DMS 273 treated with DMSO at 0.1 percent for 48 hours (cell line): Measurements from ENCODE around the gene STX18.
"Not testable (repeated sequence)": the region's sequence is repeated elsewhere in the genome, so short reads cannot be mapped to it uniquely, and the experiment has no call there.

ENCODE experiments used
- DNase-seq: peaks from one replicate; lab custom pipeline; 2025; lab: John Stamatoyannopoulos, UW

STX18 gene

DNA sequence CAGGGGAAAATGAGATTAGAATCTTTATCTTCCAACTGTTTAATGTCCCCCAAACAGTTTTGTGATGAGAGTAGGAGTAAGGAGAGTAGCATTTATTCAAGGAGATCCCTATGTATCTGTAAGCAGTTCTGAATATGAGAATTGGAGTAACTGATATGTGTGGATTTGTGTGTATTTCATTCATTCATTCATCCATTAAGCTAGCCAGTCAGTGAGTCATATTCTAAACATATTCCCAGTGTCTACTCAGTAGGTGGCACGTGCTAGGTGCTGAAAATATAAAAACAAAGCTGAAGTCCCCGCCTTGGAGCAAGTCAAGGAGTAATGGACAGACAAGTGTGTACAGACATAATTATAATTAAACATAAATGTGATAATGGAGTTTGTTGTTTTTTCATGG lies 12.4 kb upstream of the STX18 start:
- DNase-seq = no peak

DNA sequence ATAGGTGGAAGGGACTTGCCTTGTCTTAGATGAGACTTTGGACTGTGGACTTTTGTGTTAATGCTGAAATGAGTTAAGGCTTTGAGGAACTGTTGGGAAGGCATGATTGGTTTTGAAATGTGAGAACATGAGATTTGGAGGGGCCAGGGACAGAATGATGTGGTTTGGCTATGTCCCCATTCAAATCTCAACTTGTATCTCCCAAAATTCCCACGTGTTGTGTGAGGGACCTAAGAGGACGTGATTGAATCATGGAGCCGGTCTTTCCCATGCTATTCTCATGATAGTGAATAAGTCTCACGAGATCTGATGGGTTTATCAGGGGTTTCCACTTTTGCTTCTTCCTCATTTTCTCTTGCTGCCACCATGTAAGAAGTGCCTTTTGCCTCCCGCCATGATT lies 10.2 kb upstream of the STX18 start:
- not testable (repeated sequence) for DNase-seq

DNA sequence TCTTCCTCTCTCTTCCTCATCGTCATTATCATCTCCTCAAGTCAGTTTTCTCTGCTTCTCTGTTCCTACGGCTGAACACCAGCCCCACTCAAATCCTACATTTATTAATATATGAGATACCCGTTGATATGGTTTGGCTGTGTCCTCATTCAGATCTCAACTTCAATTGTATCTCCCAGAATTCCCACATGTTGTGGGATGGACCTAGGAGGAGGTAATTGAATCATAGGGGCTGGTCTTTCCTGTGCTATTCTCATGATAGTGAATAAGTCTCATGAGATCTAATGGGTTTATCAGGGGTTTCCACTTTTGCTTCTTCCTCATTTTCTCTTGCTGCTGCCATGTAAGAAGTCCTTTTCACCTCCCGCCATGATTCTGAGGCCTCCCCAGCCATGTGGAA lies 8.3 kb upstream of the STX18 start:
- DNase-seq = not testable (repeated sequence)

DNA sequence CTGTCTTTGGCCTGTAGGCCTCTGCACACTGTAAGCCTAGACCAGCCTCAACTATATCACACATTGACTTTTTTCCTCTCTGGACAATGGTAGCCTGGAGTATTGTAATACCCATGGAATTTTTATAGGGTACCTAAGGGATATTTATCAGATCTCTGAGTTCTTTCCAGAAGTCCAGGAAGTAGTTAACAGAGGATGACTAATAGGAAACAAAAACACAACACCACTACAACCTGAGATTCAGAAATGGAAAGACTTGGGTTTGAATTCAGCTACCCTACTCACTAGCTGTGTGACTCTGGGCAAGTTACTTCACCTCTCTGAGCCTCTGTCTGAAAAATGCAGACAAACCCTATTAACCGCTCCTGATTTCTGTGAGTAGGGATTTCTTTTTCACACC lies 7.7 kb upstream of the STX18 start:
- DNase-seq = no peak

DNA sequence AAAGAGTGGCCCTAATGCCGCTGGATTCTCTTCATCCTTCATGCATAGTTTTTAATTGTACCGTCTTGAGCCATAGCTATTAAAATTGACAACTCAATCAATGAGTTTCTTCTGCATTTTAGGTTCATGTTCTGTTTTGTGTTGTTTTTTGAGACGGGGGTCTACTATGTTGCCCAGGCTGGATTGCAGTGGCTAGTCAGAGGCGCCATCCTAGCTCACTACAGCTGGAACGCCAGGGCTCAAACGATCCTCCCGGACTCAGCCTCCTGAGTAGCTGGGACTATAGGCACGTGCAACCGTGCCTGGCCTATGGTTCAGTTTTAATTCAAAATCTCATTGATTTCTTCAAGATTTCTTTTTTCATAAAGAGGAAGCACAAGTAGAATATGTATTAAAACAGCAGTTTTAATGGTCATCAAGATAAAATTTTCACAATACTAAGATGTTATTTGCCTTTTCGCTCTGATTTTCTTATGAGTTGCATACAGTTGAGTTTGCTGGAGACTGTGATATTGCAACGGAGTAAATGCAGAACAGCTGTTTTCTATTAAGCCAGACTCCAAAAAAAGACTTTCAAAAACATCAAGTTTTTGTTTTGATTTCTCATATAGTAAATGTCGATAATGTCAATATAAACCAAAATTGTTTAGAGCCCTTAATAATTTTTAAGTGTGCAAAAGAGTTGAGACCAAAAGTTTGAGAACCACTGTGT lies 1.1 kb upstream of the STX18 start:
- no peak for DNase-seq

DNA sequence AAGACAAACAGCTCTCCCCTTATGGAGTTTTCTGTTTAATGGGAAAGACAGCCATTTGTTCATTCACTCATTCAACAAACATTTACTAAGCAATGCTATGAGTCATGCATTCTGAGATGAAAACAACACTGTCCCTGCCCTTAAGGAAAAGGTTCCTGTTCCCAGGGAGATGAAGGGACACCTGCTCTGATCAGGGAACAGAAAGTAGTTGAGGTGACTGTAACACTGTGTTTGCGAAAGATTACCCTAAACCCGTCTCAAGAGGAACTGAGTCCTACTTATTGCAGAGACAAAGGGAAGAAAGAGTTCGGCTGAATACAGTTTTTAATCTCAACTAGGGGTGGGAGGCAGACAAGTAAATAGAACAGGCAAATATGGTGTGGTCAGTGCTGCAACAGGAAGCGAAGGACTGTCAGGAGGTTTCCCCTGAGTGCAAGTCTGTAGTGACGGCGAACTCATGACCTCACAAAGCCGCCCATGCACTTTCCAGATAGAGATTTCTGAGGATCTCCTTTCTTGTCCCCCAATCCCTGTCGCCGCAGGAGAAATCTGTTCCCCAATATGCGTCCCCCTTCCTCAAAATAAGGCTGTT lies 712 bp downstream of the STX18 start:
- no peak for DNase-seq

DNA sequence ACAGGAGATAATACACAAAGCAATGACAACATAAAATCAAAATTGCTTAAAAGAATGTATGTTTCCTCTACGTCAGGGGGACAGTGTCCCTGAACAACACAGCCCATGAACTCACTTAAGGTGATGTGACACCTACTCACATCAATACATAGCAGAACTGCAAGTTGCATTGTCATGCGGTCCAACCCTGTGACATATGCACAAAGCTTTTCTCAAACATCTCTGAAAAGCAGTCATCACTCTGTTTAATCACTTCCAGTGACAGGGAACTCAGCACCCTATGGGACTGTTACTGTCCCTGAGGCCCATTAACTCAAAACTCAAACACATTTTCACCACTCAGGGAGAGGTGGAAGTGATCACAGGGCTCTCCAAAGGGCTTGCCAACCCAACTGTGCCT lies 2.4 kb downstream of the STX18 start:
- no peak for DNase-seq

DNA sequence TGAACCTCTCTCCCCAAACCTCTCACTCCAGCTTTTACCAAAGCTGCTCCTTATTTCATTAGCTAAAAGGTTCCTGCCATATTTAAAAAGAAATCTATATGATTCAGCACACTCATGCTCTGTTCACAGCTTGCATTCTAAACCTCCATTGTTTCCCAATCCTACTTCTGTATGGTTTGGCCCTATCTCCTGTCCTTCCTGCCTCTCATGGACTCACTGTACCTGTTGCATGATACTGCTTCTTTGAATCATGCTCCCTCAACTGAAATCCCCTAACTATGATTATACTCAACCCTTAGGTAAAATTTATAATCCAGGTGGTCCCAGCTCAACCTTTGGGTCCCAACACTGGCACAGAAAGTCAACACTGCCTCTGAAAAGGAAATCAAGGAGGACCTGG lies 6.3 kb downstream of the STX18 start:
- DNase-seq = no peak

DNA sequence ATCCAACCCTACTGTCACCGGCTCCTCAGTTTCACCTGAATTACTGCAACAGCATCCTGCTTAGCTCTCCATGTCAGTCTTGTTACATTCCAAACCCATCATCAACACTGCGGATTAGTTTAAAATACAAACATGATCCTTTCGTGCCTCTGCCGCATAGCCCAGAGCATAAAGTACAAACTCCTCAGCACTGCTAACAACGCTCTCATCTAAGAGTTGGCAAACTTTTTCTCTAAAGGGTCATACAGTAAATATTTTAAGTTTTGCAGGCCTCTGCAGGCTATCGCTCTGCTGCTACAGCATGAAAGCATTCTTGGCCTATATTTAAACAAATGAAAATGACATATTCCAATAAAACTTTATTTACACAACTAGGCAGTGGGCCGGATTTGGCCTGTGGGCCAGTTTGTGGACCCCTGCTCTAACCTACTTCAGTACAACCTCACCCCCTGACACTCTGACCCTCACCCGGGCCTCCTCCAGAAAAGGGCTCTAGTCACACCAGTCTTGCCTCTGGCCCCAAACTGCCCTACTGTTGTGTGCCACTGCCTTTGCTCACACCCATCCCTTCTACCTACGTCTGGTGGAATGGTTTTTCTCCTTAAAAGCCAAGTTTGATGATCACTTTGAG lies 7.2 kb downstream of the STX18 start:
- no peak for DNase-seq

DNA sequence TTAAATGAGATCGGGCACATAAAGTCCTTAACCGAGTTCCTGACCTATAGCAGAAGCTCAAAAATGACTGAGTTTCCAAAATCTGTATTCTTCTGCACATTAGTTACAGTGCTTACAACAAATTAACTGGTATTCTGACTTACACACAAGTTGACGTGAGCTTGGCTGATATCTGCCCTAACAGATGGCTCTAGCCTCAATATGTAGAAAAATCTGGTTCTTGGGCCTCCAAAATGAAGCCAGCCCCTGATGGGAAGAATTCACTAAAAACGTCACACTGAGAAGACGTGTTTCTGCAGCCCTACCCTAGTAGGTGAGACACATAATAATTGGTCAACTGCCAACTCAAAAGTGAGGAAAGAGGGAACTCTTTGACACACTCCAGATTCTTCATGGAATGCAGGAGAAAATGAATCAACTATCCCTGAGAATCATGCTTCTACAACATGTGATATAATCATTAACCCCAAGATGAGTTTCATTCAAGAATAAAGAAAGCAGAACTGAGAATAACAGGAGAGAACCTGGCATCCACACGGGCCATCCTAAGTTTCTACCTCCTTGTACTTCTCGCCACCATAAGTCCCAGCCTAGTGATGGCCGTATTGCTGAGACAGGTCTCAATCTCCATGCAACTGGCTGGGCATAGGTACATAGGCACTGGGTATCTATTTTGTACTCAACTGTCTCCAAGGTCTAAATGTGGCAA lies 8.2 kb downstream of the STX18 start:
- DNase-seq = no peak

DNA sequence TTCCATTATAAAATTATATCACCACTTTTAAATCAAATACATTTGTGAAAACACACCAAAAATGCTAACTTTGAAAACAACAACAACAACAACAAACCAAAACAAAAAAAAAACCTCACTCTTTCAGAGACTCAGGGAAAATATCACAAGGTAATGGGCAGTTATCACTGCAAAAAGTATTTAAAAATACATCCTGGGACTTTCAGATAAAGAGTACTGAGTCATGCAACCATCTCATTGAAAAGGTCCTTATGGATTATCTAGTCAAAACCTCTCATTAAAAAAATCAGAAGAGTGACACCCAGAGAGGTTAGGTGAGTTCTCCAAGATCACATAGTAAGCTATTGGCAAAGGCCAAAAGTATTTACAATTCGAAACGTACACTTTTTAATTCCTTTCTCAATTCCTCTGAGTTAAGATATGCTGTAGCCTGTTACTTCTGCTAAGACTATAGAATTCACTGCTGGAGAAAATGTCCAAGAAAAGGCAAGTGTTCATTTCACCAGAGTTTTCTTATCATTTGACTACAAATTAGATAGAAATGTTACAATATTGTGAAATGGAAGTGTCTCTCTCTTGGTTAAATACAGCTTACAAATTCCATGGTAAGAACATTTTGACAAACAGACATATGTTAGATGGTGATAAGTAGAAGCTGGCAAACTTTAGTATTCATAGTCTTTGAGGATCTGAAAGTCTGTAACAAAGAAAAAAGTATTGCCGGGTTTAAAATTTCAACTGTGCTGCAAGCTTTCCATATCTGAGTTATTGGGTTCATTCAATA lies 9.3 kb downstream of the STX18 start:
- no peak for DNase-seq

DNA sequence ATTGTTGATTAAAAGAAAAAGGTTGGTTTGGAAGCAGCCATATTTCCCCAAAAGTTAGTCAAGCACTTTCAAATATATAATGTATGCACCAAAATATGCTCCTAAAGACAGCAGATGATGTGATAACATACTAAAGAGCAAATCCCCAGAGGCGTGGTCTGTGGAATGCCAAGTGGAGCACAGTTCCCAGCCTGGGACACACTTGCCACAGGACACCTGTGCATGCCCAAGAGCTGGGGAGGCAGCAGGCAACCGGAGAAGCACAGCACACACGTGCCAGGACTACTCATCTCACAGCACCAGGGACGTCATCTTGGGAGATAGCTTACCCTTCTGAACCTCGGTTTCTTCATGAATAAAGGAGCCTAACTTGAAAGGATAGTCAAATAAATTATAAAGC lies 12.5 kb downstream of the STX18 start:
- DNase-seq = no peak

DNA sequence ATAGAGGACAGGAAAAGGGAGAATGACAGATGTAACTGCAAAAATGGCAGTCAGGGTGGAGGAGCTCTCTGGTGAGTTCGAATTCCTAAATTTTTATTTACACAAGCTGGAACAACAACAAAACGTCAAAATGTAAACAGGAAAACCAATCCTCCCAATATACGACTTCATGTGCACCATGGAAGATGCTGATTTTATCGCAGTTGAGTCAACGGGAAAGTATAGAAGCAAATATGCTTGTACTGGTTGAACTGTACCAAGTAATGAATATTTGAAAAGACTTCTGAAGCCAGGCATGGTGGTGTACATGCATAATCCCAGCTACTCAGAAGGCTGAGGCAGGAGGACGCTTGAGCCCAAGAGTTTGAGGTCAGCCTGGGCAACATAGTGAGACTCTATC lies 15.4 kb downstream of the STX18 start:
- DNase-seq = no peak

DNA sequence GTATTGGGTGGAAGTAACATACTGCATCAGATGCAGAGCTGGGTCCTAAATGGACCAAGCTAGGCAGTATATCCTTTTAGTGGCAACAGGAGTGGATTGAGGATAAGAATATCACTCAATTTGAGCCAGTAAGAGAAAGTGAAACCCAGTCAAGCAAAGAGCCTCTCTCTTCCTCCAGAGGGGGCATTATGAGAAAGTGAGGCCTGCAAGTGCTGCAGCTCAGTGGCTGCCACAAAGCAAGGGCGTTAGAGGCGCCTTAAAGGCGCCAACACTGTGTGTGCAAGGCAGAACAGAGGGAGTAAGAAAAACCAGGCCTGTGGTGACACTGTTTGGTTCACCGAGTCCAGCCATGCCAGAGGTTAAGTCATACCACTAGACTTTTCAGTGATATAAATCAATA lies 17.5 kb downstream of the STX18 start:
- no peak for DNase-seq

DNA sequence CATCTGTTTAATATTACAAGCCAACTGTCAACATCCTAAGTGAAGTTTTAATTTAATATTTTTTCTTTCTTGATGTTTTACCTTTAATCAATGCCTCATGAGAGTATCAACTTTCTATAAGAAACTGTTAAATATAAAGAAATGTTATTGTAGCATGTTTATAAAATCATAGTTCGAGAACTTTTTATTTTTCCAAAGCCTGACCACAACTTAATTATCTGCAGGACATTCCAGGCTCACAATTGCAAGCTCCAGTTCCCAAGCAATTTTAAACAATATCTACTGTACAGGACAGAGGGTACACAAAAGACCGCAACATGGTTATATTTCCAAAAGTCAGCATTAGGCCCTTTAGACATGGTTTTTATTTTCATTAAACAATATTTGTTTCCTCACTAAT lies 20.1 kb downstream of the STX18 start:
- no peak for DNase-seq

DNA sequence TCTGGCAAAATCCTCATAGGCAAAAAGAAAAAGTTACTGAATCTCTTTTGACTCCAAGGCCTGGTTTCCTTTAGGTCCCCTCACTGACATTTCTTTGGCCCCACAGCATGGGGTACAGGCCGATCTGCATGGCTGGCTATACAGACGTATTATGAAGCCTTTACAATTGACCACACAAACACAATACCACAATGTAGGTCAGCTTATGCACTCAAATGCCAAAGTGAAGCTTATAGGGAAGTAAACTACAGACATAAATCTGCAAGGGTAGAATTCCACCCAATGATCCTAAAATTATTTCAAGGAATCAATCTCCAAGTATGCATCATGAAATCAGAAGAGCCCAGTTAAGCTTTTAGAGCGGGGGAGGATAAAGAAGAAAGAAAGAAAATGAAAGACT lies 20.7 kb downstream of the STX18 start:
- DNase-seq = no peak

DNA sequence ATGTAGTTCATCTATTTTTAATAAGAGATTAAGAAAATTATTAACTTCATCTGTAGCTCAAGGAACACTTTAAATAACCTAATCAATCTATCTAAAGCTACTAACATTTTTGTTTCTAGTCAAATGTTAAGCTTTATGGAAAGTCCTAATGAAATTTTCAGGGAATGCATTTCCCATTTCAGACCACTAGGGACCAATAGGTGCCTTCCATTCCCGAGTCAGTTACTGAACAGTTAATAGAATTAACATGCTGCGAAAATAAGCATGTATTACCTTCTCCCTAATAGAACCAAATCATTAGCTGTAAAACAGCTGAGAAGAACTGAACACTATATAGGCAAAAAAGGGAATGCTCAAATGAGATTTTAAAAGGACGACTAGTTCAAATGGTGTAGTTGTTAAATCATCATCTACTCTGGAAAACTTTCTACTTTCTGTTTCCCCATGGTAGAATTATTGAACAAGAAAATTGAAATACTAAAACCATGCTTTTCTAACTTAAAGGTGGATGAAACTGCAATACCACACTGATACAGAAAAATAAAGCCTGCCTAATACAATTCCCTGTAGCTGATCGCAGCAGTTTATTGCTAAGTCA lies 22.5 kb downstream of the STX18 start:
- no peak for DNase-seq

DNA sequence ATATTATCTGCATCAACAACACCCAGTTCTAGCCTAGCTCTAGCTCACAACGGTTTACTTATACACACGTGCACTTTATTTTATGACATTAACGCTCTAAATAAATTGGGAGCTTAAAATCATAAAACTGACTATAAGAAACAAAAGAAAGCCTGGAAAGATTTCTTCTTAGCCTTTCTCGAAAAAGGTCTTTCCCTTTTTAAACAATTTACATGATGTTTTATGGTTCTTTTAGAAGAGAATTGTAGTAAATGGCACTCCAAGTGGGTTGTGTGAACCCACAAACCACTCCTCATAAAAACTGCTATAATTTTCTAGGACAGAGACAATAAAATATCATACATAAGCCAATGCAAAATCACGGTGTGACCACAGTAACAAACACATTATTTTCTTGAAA lies 23.1 kb downstream of the STX18 start:
- no peak for DNase-seq

DNA sequence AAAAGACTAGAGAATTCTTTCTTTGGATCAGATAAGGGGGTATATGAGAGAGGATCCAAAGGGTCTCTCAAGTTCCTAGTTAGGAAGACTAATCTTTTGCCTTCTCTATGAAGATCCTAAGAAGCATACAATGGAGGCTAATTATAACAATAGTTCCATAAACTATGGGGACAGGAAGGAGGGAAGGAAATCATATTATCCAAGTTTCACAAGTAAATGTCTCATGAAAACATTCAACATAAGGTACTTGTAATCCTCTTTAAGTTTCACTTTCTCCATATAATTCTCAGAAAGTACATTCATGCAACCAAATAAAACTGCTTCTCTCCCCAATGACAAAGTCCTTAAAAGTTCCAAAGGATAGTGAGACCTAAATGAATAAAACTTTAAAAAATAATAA lies 27.1 kb downstream of the STX18 start:
- DNase-seq = no peak

DNA sequence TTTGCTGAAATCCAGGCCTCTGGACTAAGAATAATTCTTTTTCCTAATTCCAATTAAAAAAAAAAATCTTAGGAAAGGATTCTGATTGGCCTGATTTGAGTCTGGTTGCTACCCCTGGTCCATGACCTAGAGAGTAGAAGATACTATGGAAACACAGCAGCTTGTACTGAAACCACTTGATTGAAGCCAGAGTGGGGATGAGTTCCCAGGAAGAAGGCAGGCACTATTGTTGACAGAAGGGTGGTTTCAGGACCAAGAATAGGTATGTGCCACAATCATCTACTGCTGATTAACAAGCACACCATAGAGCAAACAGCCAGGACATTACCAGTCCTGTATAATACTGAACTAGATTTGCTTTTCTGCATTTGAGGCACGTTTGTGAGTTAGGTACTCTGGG lies 29.6 kb downstream of the STX18 start:
- no peak for DNase-seq

DNA sequence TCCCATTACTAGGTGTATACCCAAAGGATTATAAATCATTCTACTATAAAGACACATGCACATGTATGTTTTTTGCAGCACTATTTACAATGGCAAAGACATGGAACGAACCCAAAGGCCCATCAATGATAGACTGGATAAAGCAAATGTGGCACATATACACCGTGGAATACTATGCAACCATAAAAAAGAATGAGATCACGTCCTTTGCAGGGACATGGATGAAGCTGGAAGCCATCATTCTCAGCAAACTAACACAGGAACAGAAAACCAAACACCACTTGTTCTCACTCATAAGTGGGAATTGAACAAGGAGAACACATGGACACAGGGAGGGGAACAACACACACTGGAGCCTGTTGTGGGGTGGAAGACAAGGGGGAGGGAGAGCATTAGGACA lies 31.2 kb downstream of the STX18 start:
- not testable (repeated sequence) for DNase-seq

DNA sequence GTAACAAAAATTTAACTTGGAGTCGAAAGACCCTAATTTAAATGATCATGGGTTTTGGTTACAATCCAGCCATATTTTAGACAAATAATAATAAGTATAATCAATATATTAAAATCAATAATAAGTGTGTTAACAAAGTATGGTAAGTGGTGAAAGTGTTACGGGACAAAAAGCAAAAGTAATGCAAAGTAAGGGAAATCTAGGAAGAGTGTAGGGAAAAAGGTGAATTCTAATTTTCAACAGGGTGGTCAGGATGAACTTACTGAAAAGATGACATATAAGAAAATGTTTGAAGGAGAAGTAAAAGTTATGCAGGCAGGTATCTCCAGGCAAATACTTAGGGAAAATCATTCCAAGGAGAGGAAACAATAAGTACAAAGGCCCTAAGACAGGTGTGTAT lies 32.3 kb downstream of the STX18 start:
- DNase-seq = no peak
